Mesendoderm (in vitro differentiated cells): Measurements from ENCODE around the gene DSPP.
A peak's percentile ranks its signal among the peaks of the same experiment; 100 is the strongest.

Source experiments
- DNase-seq: peaks from one replicate; pipeline ENCODE4 v3.0.0; 2013
- H2AK5ac ChIP-seq: 2 replicates; pipeline ENCODE4 v1.6.1; 2013; ENCODE audit warnings: low read length, inconsistent platforms
- H2BK120ac ChIP-seq: 2 replicates; pipeline ENCODE4 v1.6.1; 2013; ENCODE audit warnings: low read depth, mild to moderate bottlenecking, low read length, moderate library complexity, mixed read lengths
- H2BK15ac ChIP-seq: replicated peaks from 2 replicates; pipeline ENCODE4 v1.6.1; 2013; ENCODE audit warnings: low read depth, mild to moderate bottlenecking, moderate library complexity
- H2BK5ac ChIP-seq: 2 replicates; pipeline ENCODE4 v1.6.1; 2013; ENCODE audit warnings: low read length, inconsistent platforms
- H3K18ac ChIP-seq: 2 replicates; pipeline ENCODE4 v1.6.1; 2013; ENCODE audit warnings: mild to moderate bottlenecking, low read length, mixed read lengths
- H3K23ac ChIP-seq: one replicate; pipeline ENCODE4 v1.6.1; 2013; ENCODE audit warnings: low read length
- H3K27ac ChIP-seq: 2 replicates; pipeline ENCODE4 v1.5.1; 2013; ENCODE audit warnings: low read depth, mild to moderate bottlenecking, inconsistent platforms, low read length, moderate library complexity
- H3K27me3 ChIP-seq: 2 replicates; pipeline ENCODE4 v1.6.1; 2013; ENCODE audit warnings: low read length, control low read depth, mild to moderate bottlenecking, inconsistent platforms; ENCODE audit not compliant: insufficient read depth, poor library complexity
- H3K36me3 ChIP-seq: 2 replicates; pipeline ENCODE4 v1.6.1; 2013; ENCODE audit warnings: low read length, inconsistent platforms; ENCODE audit not compliant: control insufficient read depth, insufficient read depth
- H3K4ac ChIP-seq: one replicate; pipeline ENCODE4 v1.6.1; 2013; ENCODE audit warnings: low read depth, mild to moderate bottlenecking, low read length, moderate library complexity
- H3K4me1 ChIP-seq: 2 replicates; pipeline ENCODE4 v1.6.1; 2013; ENCODE audit warnings: low read depth, low read length, inconsistent platforms; ENCODE audit not compliant: control insufficient read depth
- H3K4me2 ChIP-seq: 2 replicates; pipeline ENCODE4 v1.6.1; 2013; ENCODE audit warnings: low read length
- H3K4me3 ChIP-seq: 2 replicates; pipeline ENCODE4 v1.5.1; 2013; ENCODE audit warnings: mild to moderate bottlenecking, low read length
- H3K56ac ChIP-seq: one replicate; pipeline ENCODE4 v1.6.1; 2013; ENCODE audit warnings: low read length
- H3K79me1 ChIP-seq: 2 replicates; pipeline ENCODE4 v1.6.1; 2013; ENCODE audit warnings: low read length, inconsistent platforms
- H3K79me2 ChIP-seq: 2 replicates; pipeline ENCODE4 v1.6.1; 2013; ENCODE audit warnings: mild to moderate bottlenecking, low read length; ENCODE audit not compliant: control insufficient read depth, insufficient read depth
- H3K9ac ChIP-seq: 2 replicates; pipeline ENCODE4 v1.6.1; 2013; ENCODE audit warnings: low read length, inconsistent platforms
- H4K5ac ChIP-seq: one replicate; pipeline ENCODE4 v1.6.1; 2013; ENCODE audit warnings: low read length
- H4K8ac ChIP-seq: one replicate; pipeline ENCODE4 v1.6.1; 2013; ENCODE audit warnings: low read depth, mild to moderate bottlenecking, control low read depth, low read length, moderate library complexity
- WGBS: extraction: QIAGEN DNeasy Blood & Tissue Kit; methylation state at CpG from one replicate; pipeline ENCODE4 v1.1.7; 2013; ENCODE audit warnings: low lambda C conversion rate, missing lambda C conversion rate; ENCODE audit not compliant: insufficient coverage; ENCODE audit errors: extremely low coverage; 5-methylcytosine and 5-hydroxymethylcytosine counted together

DSPP gene

DNA sequence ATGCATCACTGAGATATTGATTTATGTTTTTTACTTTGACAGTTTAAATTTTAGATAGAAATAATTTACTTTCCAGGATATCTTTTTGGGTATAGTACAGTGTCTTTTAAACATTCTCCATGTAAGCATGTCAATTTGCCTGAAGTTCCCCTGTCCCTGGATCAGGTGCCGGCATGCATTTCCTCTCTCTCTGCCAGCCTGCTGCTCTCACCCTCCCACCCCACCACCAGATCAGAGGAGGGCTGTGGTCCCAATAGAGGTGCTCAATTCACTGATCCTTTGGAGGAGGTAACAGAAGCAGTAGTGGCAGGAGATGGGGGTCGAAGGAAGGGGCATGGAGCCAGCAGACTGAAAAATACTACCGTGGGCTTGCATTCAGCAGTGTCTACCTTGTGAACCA lies 28.3 kb upstream of the DSPP start:
- no peak overlapping the region for H3K18ac ChIP-seq
- H3K27me3 ChIP-seq, result no peaks in the 10 kb centered on the region
- H2BK5ac ChIP-seq, result no peak overlapping the region
- H3K23ac ChIP-seq, result peak overlapping the region; percentile 24
- H3K4ac ChIP-seq, result no peak overlapping the region
- H3K4me1 ChIP-seq, result no peaks in the 10 kb centered on the region
- H3K56ac ChIP-seq, result no peak overlapping the region
- H2AK5ac ChIP-seq, result no peak overlapping the region
- no peak overlapping the region for H3K4me2 ChIP-seq
- H3K79me1 ChIP-seq, result no peaks in the 10 kb centered on the region
- no peak overlapping the region for H4K8ac ChIP-seq
- no peaks in the 10 kb centered on the region for H3K79me2 ChIP-seq
- no peaks in the 10 kb centered on the region for H3K36me3 ChIP-seq
- no peak overlapping the region for H4K5ac ChIP-seq
- H2BK120ac ChIP-seq, result no peak overlapping the region
- H3K4me3 ChIP-seq, result no peak overlapping the region
- WGBS, result no CpG with 5 or more reads among the region's 3 CpGs
- no peak overlapping the region for H3K27ac ChIP-seq
- no peak overlapping the region for H2BK15ac ChIP-seq
- DNase-seq, result no peak
- no peak overlapping the region for H3K9ac ChIP-seq

DNA sequence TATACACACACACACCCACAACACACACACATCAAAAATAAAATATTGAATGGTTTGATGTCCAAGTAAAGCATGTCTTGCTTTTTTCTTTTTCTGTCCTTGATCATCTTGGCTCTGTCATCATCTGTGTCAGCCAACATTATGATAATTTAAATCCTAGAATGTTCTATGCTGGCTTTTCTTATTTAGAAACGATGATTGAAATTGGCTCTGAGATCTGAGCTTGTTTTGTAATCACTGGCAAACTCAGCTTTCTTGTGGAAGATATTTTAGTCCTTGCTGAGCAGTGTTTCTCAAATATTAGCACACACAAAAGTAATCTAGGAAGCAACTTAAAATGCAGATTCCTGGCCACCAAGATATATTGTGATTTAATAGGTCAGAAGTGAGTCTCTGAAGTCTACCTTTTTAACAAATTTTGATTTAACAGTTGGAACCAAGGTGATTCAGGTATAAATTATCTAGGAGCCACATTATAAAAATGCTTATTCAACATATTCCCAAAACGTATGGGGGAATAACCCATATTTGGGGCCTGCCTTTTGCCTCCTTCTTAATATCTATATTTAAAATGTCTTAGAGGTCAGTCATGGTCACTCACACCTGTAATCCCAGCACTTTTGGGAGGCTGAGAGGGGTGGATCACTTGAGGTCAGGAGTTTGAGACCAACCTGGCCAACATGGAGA lies 24.0 kb upstream of the DSPP start:
- Histone ChIP-seq H2BK120ac (no peak overlapping the region), H4K8ac (no peak overlapping the region)
- WGBS, result no CpG with 5 or more reads among the region's 2 CpGs

DNA sequence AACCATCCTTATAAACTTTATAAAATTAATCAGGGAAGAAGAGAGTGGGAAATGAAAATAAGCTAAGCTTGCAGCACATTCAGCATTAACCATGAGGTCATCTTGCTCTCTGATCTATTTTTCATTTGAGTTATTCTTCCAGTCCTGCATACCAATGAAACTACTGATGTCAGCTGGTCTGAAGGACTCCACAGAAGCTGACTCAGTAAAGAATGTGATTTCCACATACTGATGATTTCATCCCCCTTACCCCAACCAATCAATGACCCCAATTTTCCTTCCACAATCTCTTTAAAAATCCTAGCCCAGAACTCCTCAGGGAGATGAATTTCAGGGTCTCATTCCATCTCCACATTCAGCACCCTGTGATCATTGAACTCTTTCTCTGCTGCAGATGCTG lies 18.8 kb upstream of the DSPP start:
- Histone ChIP-seq H2BK15ac (no peak overlapping the region), H4K8ac (no peak overlapping the region), H3K4me3 (no peak overlapping the region), H2AK5ac (no peak overlapping the region), H2BK120ac (no peak overlapping the region), H3K18ac (no peak overlapping the region), H3K4me1 (no peaks in the 10 kb centered on the region), H3K79me2 (no peaks in the 10 kb centered on the region), H3K23ac (no peak overlapping the region), H3K36me3 (no peaks in the 10 kb centered on the region), H3K27ac (no peak overlapping the region), H3K4me2 (no peak overlapping the region), H3K56ac (no peak overlapping the region), H4K5ac (no peak overlapping the region), H3K27me3 (no peaks in the 10 kb centered on the region), H3K79me1 (no peaks in the 10 kb centered on the region), H3K9ac (no peak overlapping the region), H3K4ac (no peak overlapping the region), H2BK5ac (no peak overlapping the region)
- peak; percentile 77 for DNase-seq

More for the DNA sequence above, 24.0 kb upstream of the DSPP start:
- Histone ChIP-seq H3K18ac (no peak overlapping the region), H3K27ac (no peak overlapping the region), H2AK5ac (no peak overlapping the region), H3K23ac (no peak overlapping the region), H4K5ac (no peak overlapping the region), H3K4me3 (no peak overlapping the region), H3K56ac (no peak overlapping the region), H3K4me2 (no peak overlapping the region), H3K27me3 (no peaks in the 10 kb centered on the region), H3K9ac (no peak overlapping the region), H3K4me1 (no peaks in the 10 kb centered on the region), H2BK15ac (no peak overlapping the region), H3K79me2 (no peaks in the 10 kb centered on the region), H3K36me3 (no peaks in the 10 kb centered on the region), H3K4ac (no peak overlapping the region), H3K79me1 (no peaks in the 10 kb centered on the region), H2BK5ac (no peak overlapping the region)
- no peak for DNase-seq

DNA sequence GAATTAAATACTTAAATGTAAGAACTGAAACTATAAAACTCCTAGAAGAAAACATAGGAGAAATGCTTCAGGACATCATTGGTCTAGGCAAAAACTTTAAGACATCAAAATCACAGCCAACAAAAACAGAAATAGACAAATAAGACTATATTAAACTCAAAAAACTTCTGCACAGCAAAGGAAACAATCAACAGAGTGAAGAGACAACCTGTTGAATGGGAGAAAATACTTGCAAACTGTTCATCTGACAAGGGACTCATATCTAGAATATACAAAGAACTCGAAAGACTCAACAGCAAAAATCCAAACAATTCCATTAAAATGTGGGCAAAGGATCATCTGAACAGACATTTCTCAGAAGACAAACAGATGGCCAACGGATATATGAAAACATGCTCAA lies 16.2 kb upstream of the DSPP start:
- Histone ChIP-seq H2BK120ac (no peak overlapping the region), H3K79me2 (no peaks in the 10 kb centered on the region), H2BK5ac (no peak overlapping the region), H3K4me2 (no peak overlapping the region), H2BK15ac (no peak overlapping the region), H4K8ac (no peak overlapping the region), H3K79me1 (no peaks in the 10 kb centered on the region), H4K5ac (no peak overlapping the region), H3K4me1 (no peaks in the 10 kb centered on the region), H3K36me3 (no peaks in the 10 kb centered on the region), H3K23ac (no peak overlapping the region), H3K4me3 (no peak overlapping the region), H3K4ac (no peak overlapping the region), H3K27me3 (no peaks in the 10 kb centered on the region), H2AK5ac (no peak overlapping the region), H3K27ac (no peak overlapping the region), H3K9ac (no peak overlapping the region), H3K56ac (no peak overlapping the region), H3K18ac (no peak overlapping the region)
- no CpG with 5 or more reads among the region's 2 CpGs for WGBS
- no peak for DNase-seq

DNA sequence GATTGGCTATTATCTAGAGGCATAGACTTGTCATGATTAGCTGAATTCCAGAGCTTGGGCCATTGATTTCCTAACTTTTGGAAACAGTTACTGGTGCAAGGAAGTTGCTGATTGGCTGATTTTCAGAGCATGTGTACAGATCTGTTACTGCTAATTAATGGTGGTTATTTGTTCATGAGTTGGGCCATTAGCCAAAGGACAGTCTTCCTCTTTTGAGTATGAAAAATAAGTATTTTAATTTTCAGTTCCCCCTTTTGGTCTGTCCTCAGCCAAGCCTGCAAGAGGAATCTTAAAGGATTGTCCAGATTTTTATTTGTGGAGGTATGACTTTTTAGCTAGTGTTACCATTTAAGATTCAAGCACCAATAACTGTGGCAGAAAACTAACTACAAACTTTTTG lies 7.0 kb upstream of the DSPP start:
- Histone ChIP-seq H2AK5ac (no peak overlapping the region), H3K27ac (no peak overlapping the region), H3K9ac (no peak overlapping the region), H2BK15ac (no peak overlapping the region), H3K4ac (no peak overlapping the region), H3K4me2 (no peak overlapping the region), H2BK5ac (no peak overlapping the region), H3K27me3 (no peaks in the 10 kb centered on the region), H3K4me3 (no peak overlapping the region), H3K18ac (no peak overlapping the region), H2BK120ac (no peak overlapping the region), H3K4me1 (no peaks in the 10 kb centered on the region), H4K8ac (no peak overlapping the region), H3K56ac (no peak overlapping the region), H3K79me2 (no peaks in the 10 kb centered on the region), H3K36me3 (no peaks in the 10 kb centered on the region), H4K5ac (no peak overlapping the region), H3K79me1 (no peaks in the 10 kb centered on the region), H3K23ac (no peak overlapping the region)
- no peak for DNase-seq

DNA sequence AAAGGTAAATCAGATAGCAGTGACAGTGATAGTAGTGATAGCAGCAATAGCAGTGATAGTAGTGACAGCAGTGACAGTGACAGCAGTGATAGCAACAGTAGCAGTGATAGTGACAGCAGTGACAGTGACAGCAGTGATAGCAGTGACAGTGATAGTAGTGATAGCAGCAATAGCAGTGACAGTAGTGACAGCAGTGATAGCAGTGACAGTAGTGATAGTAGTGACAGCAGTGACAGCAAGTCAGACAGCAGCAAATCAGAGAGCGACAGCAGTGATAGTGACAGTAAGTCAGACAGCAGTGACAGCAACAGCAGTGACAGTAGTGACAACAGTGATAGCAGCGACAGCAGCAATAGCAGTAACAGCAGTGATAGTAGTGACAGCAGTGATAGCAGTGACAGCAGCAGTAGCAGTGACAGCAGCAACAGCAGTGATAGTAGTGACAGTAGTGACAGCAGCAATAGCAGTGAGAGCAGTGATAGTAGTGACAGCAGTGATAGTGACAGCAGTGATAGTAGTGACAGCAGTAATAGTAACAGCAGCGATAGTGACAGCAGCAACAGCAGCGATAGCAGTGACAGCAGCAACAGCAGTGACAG lies 6.1 kb downstream of the DSPP start:
- no peak overlapping the region for H3K4me2 ChIP-seq
- H3K27ac ChIP-seq, result no peak overlapping the region
- no peak overlapping the region for H2AK5ac ChIP-seq
- H3K9ac ChIP-seq, result no peak overlapping the region
- H3K23ac ChIP-seq, result no peak overlapping the region
- no peaks in the 10 kb centered on the region for H3K36me3 ChIP-seq
- no peaks in the 10 kb centered on the region for H3K79me1 ChIP-seq
- H3K18ac ChIP-seq, result no peak overlapping the region
- no CpG with 5 or more reads among the region's 4 CpGs for WGBS
- no peak overlapping the region for H2BK15ac ChIP-seq
- H3K4me3 ChIP-seq, result no peak overlapping the region
- H4K5ac ChIP-seq, result no peak overlapping the region
- no peaks in the 10 kb centered on the region for H3K4me1 ChIP-seq
- no peak overlapping the region for H2BK5ac ChIP-seq
- no peaks in the 10 kb centered on the region for H3K27me3 ChIP-seq
- no peak overlapping the region for H3K56ac ChIP-seq
- H4K8ac ChIP-seq, result no peak overlapping the region
- no peaks in the 10 kb centered on the region for H3K79me2 ChIP-seq
- no peak overlapping the region for H2BK120ac ChIP-seq
- no peak overlapping the region for H3K4ac ChIP-seq
- DNase-seq, result no peak
